ENCODE data around the gene NEK6. TPM values are rescaled to one million over a fixed set of nuclear protein-coding genes. Genes with fewer than 3 reads are reported as not detected.

Gene NEK6
- total and polyA plus RNA-seq, 2 of the 8 experiments (the other 6 are each of a cell fraction or from before 2014, with no cell fraction given) = 17.7 to 19.7 TPM

DNA sequence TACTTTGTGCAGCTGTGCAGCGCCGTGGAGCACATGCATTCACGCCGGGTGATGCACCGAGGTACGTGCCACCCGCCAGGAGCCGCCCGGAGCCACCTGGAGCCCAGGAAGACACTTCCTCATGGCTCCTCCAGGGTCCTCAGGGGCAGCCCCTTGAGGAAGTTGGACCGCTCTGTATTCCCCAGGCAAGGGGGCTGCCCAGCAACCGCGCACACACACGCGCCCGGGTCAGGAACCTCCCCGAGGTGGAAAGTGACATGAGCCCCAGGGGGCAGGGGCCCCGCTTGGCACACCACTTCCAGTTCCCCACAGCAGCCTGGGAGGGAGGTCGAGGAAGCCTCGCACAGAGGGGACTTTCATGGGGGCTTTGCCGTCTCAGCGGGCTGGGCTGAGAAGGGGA, 68.6 kb downstream of the NEK6 start (continued):
- TF ChIP-seq PHF8 (conservative IDR thresholded peaks at IDR 0.05; ENCODE audit: low read depth, low read length) = no peak

Data from H1 (cell line).